GM21529 (cell line): Measurements from ENCODE around the gene IMMT.
"Not testable (repeated sequence)": the region's sequence is repeated elsewhere in the genome, so short reads cannot be mapped to it uniquely, and the experiment has no call there.

Experiments
- ATAC-seq: cut with Tn5 transposase; IDR thresholded peaks from one replicate; pipeline ENCODE4 v1.9.1; 2021; ENCODE audit not compliant: unreplicated experiment

Gene IMMT

GRCh38 chr2:86202336-86202692 lies 7.1 kb upstream of the IMMT start:
- ATAC-seq = no peak

GRCh38 chr2:86201671-86202335 lies 6.5 kb upstream of the IMMT start:
- no peak for ATAC-seq

- not testable (repeated sequence) for ATAC-seq
Observed at GRCh38 chr2:86200564-86200963, 5.3 kb upstream of the IMMT start.

GRCh38 chr2:86199834-86200177 lies 4.5 kb upstream of the IMMT start:
- no peak for ATAC-seq

GRCh38 chr2:86195808-86196387 lies 636 bp upstream of the IMMT start:
- no peak for ATAC-seq

GRCh38 chr2:86194751-86195054 lies 559 bp downstream of the IMMT start:
- no peak for ATAC-seq

- ATAC-seq = no peak
Observed at GRCh38 chr2:86193901-86194567, 1.2 kb downstream of the IMMT start.

GRCh38 chr2:86189782-86190416 lies 5.4 kb downstream of the IMMT start:
- ATAC-seq = no peak

- ATAC-seq = no peak
Observed at GRCh38 chr2:86186431-86186830, 8.8 kb downstream of the IMMT start.

- ATAC-seq = no peak
Observed at GRCh38 chr2:86185517-86186212, 9.6 kb downstream of the IMMT start.

GRCh38 chr2:86176597-86176996 lies 18.7 kb downstream of the IMMT start:
- no peak for ATAC-seq

GRCh38 chr2:86175828-86176227 lies 19.4 kb downstream of the IMMT start:
- ATAC-seq = no peak

- peak; percentile 56 for ATAC-seq
Observed at GRCh38 chr2:86174445-86174844, 20.8 kb downstream of the IMMT start.

- ATAC-seq = no peak
Observed at GRCh38 chr2:86172610-86173009, 22.7 kb downstream of the IMMT start.

GRCh38 chr2:86171295-86171694 lies 24.0 kb downstream of the IMMT start:
- ATAC-seq = no peak

GRCh38 chr2:86170449-86170848 lies 24.8 kb downstream of the IMMT start:
- ATAC-seq = no peak

- no peak for ATAC-seq
Observed at GRCh38 chr2:86160156-86160952, 34.9 kb downstream of the IMMT start.

- ATAC-seq = no peak
Observed at GRCh38 chr2:86158286-86158685, 37.0 kb downstream of the IMMT start.

GRCh38 chr2:86157009-86157556 lies 38.2 kb downstream of the IMMT start:
- no peak for ATAC-seq

GRCh38 chr2:86150502-86150901 lies 44.8 kb downstream of the IMMT start:
- ATAC-seq = no peak

GRCh38 chr2:86147793-86148192 lies 47.5 kb downstream of the IMMT start:
- no peak for ATAC-seq
